GM23338 (cell line): ENCODE measurements around the gene ZC3H7A. TPM values are rescaled to one million over a fixed set of nuclear protein-coding genes. Genes with fewer than 3 reads are reported as not detected.

Source experiments
- ATAC-seq: fragments of 200-7000 bp; cut with Tn5 transposase; 3 replicates; pipeline ENCODE4 v1.9.1; 2020
- DNase-seq: peaks from one replicate; pipeline ENCODE4 v3.0.0-alpha.2; 2015; ENCODE audit warnings: low spot score
- H2AFZ ChIP-seq: fragments of 200-600 bp; sonication (generic); 2 replicates; pipeline ENCODE4 v1.8.0; 2016; ENCODE audit warnings: antibody characterized with exemption, mild to moderate bottlenecking, moderate library complexity
- H3F3A ChIP-seq: fragments of 200-600 bp; sonication (generic); replicated peaks from 2 replicates; pipeline ENCODE4 v1.8.0; 2017; ENCODE audit warnings: antibody characterized with exemption, mixed run types, low read depth
- H3K27ac ChIP-seq: fragments of 200-600 bp; sonication (generic); 2 replicates; pipeline ENCODE4 v1.6.1; 2016; ENCODE audit warnings: low read depth
- H3K27me3 ChIP-seq: fragments of 200-600 bp; sonication (generic); 2 replicates; pipeline ENCODE4 v1.8.0; 2016; ENCODE audit warnings: mild to moderate bottlenecking, mixed run types, moderate library complexity; ENCODE audit not compliant: insufficient read depth
- H3K36me3 ChIP-seq: fragments of 200-600 bp; sonication (generic); 2 replicates; pipeline ENCODE4 v1.8.0; 2016; ENCODE audit warnings: mild to moderate bottlenecking; ENCODE audit not compliant: insufficient read depth
- H3K4me1 ChIP-seq: fragments of 200-600 bp; sonication (generic); 2 replicates; pipeline ENCODE4 v1.8.0; 2016; ENCODE audit warnings: mild to moderate bottlenecking, moderate library complexity; ENCODE audit not compliant: insufficient read depth
- H3K4me2 ChIP-seq: fragments of 200-600 bp; sonication (generic); 2 replicates; pipeline ENCODE4 v1.7.1; 2017; ENCODE audit warnings: mixed run types
- H3K4me3 ChIP-seq: fragments of 200-600 bp; sonication (generic); 2 replicates; pipeline ENCODE4 v1.6.1; 2016; ENCODE audit warnings: mixed run types
- H3K79me2 ChIP-seq: fragments of 200-600 bp; sonication (generic); replicated peaks from 2 replicates; pipeline ENCODE4 v1.8.0; 2017; ENCODE audit warnings: mild to moderate bottlenecking; ENCODE audit not compliant: insufficient read depth
- H3K9me2 ChIP-seq: fragments of 200-600 bp; sonication (generic); 2 replicates; pipeline ENCODE4 v1.8.0; 2017; ENCODE audit not compliant: insufficient read depth
- H4K20me1 ChIP-seq: fragments of 200-600 bp; sonication (generic); replicated peaks from 2 replicates; pipeline ENCODE4 v1.8.0; 2017; ENCODE audit warnings: mild to moderate bottlenecking; ENCODE audit not compliant: insufficient read depth
- H3K27ac Mint-ChIP-seq: 2 replicates; pipeline ENCODE4 v1.8.0; 2020; ENCODE audit warnings: inconsistent platforms, mild to moderate bottlenecking, moderate library complexity, mixed read lengths
- H3K27me3 Mint-ChIP-seq: 3 replicates; pipeline ENCODE4 v1.8.0; 2022; ENCODE audit warnings: low read depth, mild to moderate bottlenecking, moderate library complexity, mixed read lengths, inconsistent platforms; ENCODE audit not compliant: insufficient read depth, poor library complexity
- H3K36me3 Mint-ChIP-seq: 3 replicates; pipeline ENCODE4 v1.8.0; 2021; ENCODE audit warnings: low read depth, mild to moderate bottlenecking, inconsistent platforms, moderate library complexity, mixed read lengths
- H3K4me1 Mint-ChIP-seq: 3 replicates; pipeline ENCODE4 v1.8.0; 2020; ENCODE audit warnings: mild to moderate bottlenecking, inconsistent platforms, mixed read lengths
- H3K4me3 Mint-ChIP-seq: 3 replicates; pipeline ENCODE4 v1.8.0; 2021; ENCODE audit warnings: moderate library complexity, mild to moderate bottlenecking, inconsistent platforms, mixed read lengths
- H3K9me3 Mint-ChIP-seq: 3 replicates; pipeline ENCODE4 v1.8.0; 2020; ENCODE audit warnings: moderate library complexity, mild to moderate bottlenecking, inconsistent platforms, mixed read lengths
- CREB1 ChIP-seq: fragments of 250-450 bp; sonication (Bioruptor Pico); IDR thresholded peaks from 2 replicates; pipeline ENCODE4 v1.5.0; 2020; ENCODE audit warnings: low read depth, mild to moderate bottlenecking, moderate library complexity
- ETS1 ChIP-seq: IDR thresholded peaks from 2 replicates; pipeline ENCODE4 v1.6.1; 2016; ENCODE audit warnings: antibody characterized with exemption
- EZH2 ChIP-seq: fragments of 200-600 bp; sonication (generic); IDR thresholded peaks from one replicate; pipeline ENCODE4 v1.8.0; 2017; ENCODE audit warnings: antibody characterized with exemption, mild to moderate bottlenecking, low read depth; ENCODE audit not compliant: unreplicated experiment
- EZH2phosphoT487 ChIP-seq: fragments of 200-600 bp; sonication (generic); IDR thresholded peaks from one replicate; pipeline ENCODE4 v1.8.1; 2018; ENCODE audit warnings: antibody characterized with exemption; ENCODE audit not compliant: unreplicated experiment
- JUNB ChIP-seq: IDR thresholded peaks from one replicate; pipeline ENCODE4 v1.6.1; 2016; ENCODE audit warnings: antibody characterized with exemption; ENCODE audit not compliant: unreplicated experiment
- NANOG ChIP-seq: IDR thresholded peaks from 2 replicates; pipeline ENCODE4 v1.6.1; 2016; ENCODE audit warnings: antibody characterized with exemption, borderline replicate concordance
- POLR2AphosphoS5 ChIP-seq: IDR thresholded peaks from 2 replicates; pipeline ENCODE4 v1.6.1; 2016; ENCODE audit warnings: antibody characterized with exemption, low read depth
- STAT1 ChIP-seq: IDR thresholded peaks from one replicate; pipeline ENCODE4 v1.6.1; 2016; ENCODE audit warnings: antibody characterized with exemption; ENCODE audit not compliant: unreplicated experiment
- ZNF114 ChIP-seq: fragments of 250-450 bp; sonication (Bioruptor Pico); IDR thresholded peaks from 2 replicates; pipeline ENCODE4 v1.5.0; 2020; ENCODE audit warnings: mild to moderate bottlenecking, moderate library complexity
- ZNF331 ChIP-seq: fragments of 250-450 bp; sonication (Bioruptor Pico); IDR thresholded peaks from 2 replicates; pipeline ENCODE4 v1.5.0; 2020; ENCODE audit warnings: low read depth, mild to moderate bottlenecking, moderate library complexity
- ZNF462 ChIP-seq: fragments of 250-450 bp; sonication (Bioruptor Pico); IDR thresholded peaks from 2 replicates; pipeline ENCODE4 v1.5.0; 2020; ENCODE audit warnings: mild to moderate bottlenecking, moderate library complexity
- polyA plus RNA-seq: library from polyadenylated mRNA; unstranded; fragments of >200 nt; fragmentation: Nextera tagmentation; extraction: Ambion mirVana; gene quantifications from 2 replicates; pipeline ENCODE4 v1.2.1, GENCODE V29; 2016
- total RNA-seq: library from RNA; depleted of rRNA; stranded (reverse); fragments of >200 nt; shearing (Covaris generic); gene quantifications from 2 replicates; pipeline ENCODE4 v1.2.3, GENCODE V29; 2014
- TF ChIP-seq, protein P1 (sequence below): IDR thresholded peaks from one replicate; pipeline ENCODE4 v1.6.1; 2018; ENCODE audit warnings: antibody characterized with exemption; ENCODE audit not compliant: unreplicated experiment
- TF ChIP-seq, protein P2 (sequence below), 2 experiments: fragments of 200-600 bp in 1 of 2; sonication (generic) in 1 of 2; conservative IDR thresholded peaks; 2 replicates each; pipeline versions ENCODE4 v1.5.1 to v1.6.1; 2016 to 2017; ENCODE audit warnings: antibody characterized with exemption in 2 of 2, low read depth in 2 of 2, mild to moderate bottlenecking in 2 of 2, moderate library complexity in 1 of 2

Gene ZC3H7A
- total and polyA plus RNA-seq, 2 experiments from 2014 or later = 32.7 to 42.2 TPM

DNA sequence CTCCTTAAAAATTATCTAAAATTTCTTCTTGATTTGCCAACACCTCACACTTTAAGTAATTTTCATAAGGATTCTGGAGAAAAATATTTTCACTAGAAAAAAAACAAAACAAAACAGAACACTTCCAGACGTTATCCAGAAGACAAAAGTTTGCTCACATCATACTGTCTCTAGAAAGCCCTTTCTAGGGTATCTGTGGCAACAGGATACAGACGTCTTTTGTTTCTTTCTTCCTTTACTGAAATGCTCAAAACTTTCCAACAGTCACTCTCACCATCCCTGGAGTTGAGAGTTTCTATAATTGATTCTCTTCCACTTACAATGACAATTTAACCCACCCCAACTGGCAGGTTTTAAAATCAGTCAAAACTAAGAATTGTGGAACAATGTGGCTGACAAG is 2.6 kb downstream of the ZC3H7A start:
- Histone ChIP-seq H3F3A (peaks cover 18% of the 10 kb centered on the region), H2AFZ (no peak overlapping the region), H3K4me3 (no peak overlapping the region), H3K36me3 (no peaks in the 10 kb centered on the region), H3K27ac (0 out of 2 replicates have a peak overlapping the region, but pooled peaks have one; percentile 7), H4K20me1 (peaks cover 34% of the 10 kb centered on the region), H3K4me1 (peaks cover 22% of the 10 kb centered on the region), H3K4me2 (no peak overlapping the region), H3K27me3 (no peaks in the 10 kb centered on the region), H3K79me2 (peaks cover 86% of the 10 kb centered on the region), H3K9me2 (no peaks in the 10 kb centered on the region)
- TF ChIP-seq POLR2AphosphoS5 = no peak
- TF ChIP-seq EZH2phosphoT487 = no peak
- no peak for TF ChIP-seq EZH2
- no peak for TF ChIP-seq ZNF114 (CRISPR knock-in tag)
- TF ChIP-seq, protein P1, sequence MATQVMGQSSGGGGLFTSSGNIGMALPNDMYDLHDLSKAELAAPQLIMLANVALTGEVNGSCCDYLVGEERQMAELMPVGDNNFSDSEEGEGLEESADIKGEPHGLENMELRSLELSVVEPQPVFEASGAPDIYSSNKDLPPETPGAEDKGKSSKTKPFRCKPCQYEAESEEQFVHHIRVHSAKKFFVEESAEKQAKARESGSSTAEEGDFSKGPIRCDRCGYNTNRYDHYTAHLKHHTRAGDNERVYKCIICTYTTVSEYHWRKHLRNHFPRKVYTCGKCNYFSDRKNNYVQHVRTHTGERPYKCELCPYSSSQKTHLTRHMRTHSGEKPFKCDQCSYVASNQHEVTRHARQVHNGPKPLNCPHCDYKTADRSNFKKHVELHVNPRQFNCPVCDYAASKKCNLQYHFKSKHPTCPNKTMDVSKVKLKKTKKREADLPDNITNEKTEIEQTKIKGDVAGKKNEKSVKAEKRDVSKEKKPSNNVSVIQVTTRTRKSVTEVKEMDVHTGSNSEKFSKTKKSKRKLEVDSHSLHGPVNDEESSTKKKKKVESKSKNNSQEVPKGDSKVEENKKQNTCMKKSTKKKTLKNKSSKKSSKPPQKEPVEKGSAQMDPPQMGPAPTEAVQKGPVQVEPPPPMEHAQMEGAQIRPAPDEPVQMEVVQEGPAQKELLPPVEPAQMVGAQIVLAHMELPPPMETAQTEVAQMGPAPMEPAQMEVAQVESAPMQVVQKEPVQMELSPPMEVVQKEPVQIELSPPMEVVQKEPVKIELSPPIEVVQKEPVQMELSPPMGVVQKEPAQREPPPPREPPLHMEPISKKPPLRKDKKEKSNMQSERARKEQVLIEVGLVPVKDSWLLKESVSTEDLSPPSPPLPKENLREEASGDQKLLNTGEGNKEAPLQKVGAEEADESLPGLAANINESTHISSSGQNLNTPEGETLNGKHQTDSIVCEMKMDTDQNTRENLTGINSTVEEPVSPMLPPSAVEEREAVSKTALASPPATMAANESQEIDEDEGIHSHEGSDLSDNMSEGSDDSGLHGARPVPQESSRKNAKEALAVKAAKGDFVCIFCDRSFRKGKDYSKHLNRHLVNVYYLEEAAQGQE = no peak
- no peak for TF ChIP-seq CREB1 (CRISPR knock-in tag)
- TF ChIP-seq ZNF331 (CRISPR knock-in tag) = no peak
- TF ChIP-seq STAT1 = no peak
- no peak for TF ChIP-seq NANOG
- TF ChIP-seq, protein P2, sequence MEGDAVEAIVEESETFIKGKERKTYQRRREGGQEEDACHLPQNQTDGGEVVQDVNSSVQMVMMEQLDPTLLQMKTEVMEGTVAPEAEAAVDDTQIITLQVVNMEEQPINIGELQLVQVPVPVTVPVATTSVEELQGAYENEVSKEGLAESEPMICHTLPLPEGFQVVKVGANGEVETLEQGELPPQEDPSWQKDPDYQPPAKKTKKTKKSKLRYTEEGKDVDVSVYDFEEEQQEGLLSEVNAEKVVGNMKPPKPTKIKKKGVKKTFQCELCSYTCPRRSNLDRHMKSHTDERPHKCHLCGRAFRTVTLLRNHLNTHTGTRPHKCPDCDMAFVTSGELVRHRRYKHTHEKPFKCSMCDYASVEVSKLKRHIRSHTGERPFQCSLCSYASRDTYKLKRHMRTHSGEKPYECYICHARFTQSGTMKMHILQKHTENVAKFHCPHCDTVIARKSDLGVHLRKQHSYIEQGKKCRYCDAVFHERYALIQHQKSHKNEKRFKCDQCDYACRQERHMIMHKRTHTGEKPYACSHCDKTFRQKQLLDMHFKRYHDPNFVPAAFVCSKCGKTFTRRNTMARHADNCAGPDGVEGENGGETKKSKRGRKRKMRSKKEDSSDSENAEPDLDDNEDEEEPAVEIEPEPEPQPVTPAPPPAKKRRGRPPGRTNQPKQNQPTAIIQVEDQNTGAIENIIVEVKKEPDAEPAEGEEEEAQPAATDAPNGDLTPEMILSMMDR (conservative IDR thresholded peaks at IDR 0.05; ENCODE audit: low read depth in 2 of 2) = no peak
- TF ChIP-seq JUNB = no peak
- no peak for TF ChIP-seq ETS1
- no peak for TF ChIP-seq ZNF462 (CRISPR knock-in tag)
- Mint-ChIP-seq H3K4me1 (peaks cover 31% of the 10 kb centered on the region; the same call in 2 of the 3 replicates), H3K27me3 (peaks cover 5% of the 10 kb centered on the region), H3K36me3 (peaks cover 15% of the 10 kb centered on the region; the same call in 2 of the 3 replicates), H3K27ac (peak overlapping the region; percentile 26; the same call in 1 of the 2 replicates), H3K4me3 (peak overlapping the region; percentile 87; the same call in 2 of the 3 replicates), H3K9me3 (no peaks in the 10 kb centered on the region)
- DNase-seq (no peak), ATAC-seq (no peak)
